HFF-Myc (cell line): ENCODE data around the gene ZNF107.

Experiments
- DNase-seq: peaks from one replicate; pipeline ENCODE4 v3.0.0-alpha.2; 2011; ENCODE audit warnings: low read depth; ENCODE audit errors: extremely low read depth
- H3K4me3 ChIP-seq: replicated peaks from 2 replicates; pipeline ENCODE4 v1.5.1; 2011; ENCODE audit warnings: low read depth, mild to moderate bottlenecking, control low read depth, low read length
- CTCF ChIP-seq: IDR thresholded peaks from 2 replicates; pipeline ENCODE4 v1.5.1; 2012; ENCODE audit warnings: mild to moderate bottlenecking, low read depth, low read length, control low read depth; ENCODE audit errors: missing control alignments

The ZNF107 gene

DNA sequence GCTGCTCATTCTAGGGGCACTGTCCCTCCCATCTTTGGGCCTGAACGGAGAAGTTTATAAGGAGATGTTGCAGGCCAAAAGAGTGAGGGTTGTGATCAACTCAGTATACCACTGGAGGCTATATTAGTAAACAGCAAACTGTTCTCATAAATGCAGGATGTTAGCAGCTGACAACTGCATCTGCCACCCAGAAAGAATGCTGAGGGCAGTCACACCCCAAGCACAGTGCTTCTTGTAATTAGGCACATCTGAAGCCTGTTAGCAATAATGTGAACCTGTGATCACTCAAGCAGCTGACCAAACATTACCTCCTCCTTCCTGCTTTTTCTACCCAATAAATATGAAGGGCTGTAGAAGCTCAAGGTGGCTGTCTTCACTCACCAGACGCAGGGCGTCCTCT is 89.9 kb downstream of the ZNF107 start:
- no peak for DNase-seq
- no peak overlapping the region for H3K4me3 ChIP-seq
- no peak for TF ChIP-seq CTCF

- no peak overlapping the region for H3K4me3 ChIP-seq
- no peak for DNase-seq
- TF ChIP-seq CTCF, result no peak
These were observed 92.2 kb downstream of the ZNF107 start for GRCh38 chr7:64758151-64758550.
